GM12878 (cell line): ENCODE results near the gene SLC6A9. TPM values are rescaled to one million over a fixed set of nuclear protein-coding genes. Genes with fewer than 3 reads are reported as not detected.

ENCODE experiments used
- BHLHE40 ChIP-seq, 2 experiments: fragments of 450-650 bp in 1 of 2; IDR thresholded peaks; 2 replicates each; pipeline ENCODE4 v1.6.1; 2011 to 2017; ENCODE audit warnings: low read depth in 2 of 2, borderline replicate concordance in 1 of 2, improper control_type of control experiment in 1 of 2, low read length in 1 of 2, mild to moderate bottlenecking in 1 of 2
- CBFB ChIP-seq: IDR thresholded peaks from 2 replicates; pipeline ENCODE4 v1.6.1; 2016; ENCODE audit warnings: antibody characterized with exemption, low read depth
- CTCF ChIP-seq, 3 experiments: IDR thresholded peaks in 2 of 3; conservative IDR thresholded peaks in 1 of 3; 2 replicates each; pipeline ENCODE4 v1.5.1; 2011; ENCODE audit warnings: low read depth in 3 of 3, low read length in 3 of 3, mild to moderate bottlenecking in 3 of 3, control low read depth in 2 of 3, moderate library complexity in 2 of 3, inconsistent platforms in 1 of 3, mixed read lengths in 1 of 3; ENCODE audit not compliant: control insufficient read depth in 2 of 3, insufficient read depth in 1 of 3; ENCODE audit errors: extremely low read depth in 1 of 3
- E2F4 ChIP-seq: IDR thresholded peaks from 2 replicates; pipeline ENCODE4 v1.6.1; 2012; ENCODE audit warnings: low read depth, low read length, improper control_type of control experiment
- GABPA ChIP-seq: IDR thresholded peaks from 2 replicates; pipeline ENCODE4 v1.6.1; 2014; ENCODE audit warnings: antibody characterized with exemption, low read depth, mild to moderate bottlenecking, inconsistent platforms
- IRF3 ChIP-seq: fragments of 450-650 bp; IDR thresholded peaks from 2 replicates; pipeline ENCODE4 v1.6.1; 2014; ENCODE audit warnings: mild to moderate bottlenecking
- NKRF ChIP-seq: fragments of 450-650 bp; conservative IDR thresholded peaks from 2 replicates; pipeline ENCODE4 v1.6.1; 2017; ENCODE audit warnings: mild to moderate bottlenecking, moderate library complexity
- NR2F1 ChIP-seq: fragments of 450-650 bp; conservative IDR thresholded peaks from 2 replicates; pipeline ENCODE4 v1.6.1; 2017; ENCODE audit warnings: mild to moderate bottlenecking
- POLR2A ChIP-seq: IDR thresholded peaks from 2 replicates; pipeline ENCODE4 v1.6.1; 2011; ENCODE audit warnings: low read depth, mild to moderate bottlenecking, low read length
- RFX5 ChIP-seq: IDR thresholded peaks from 2 replicates; pipeline ENCODE4 v1.6.1; 2011; ENCODE audit warnings: low read depth, low read length, improper control_type of control experiment
- SIX5 ChIP-seq: IDR thresholded peaks from 2 replicates; pipeline ENCODE4 v1.6.1; 2011; ENCODE audit warnings: mild to moderate bottlenecking, low read depth, low read length, moderate library complexity; ENCODE audit not compliant: severe bottlenecking
- SP1 ChIP-seq: IDR thresholded peaks from one replicate; pipeline ENCODE4 v1.6.1; 2011; ENCODE audit warnings: low read depth, low read length
- USF1 ChIP-seq: IDR thresholded peaks from 2 replicates; pipeline ENCODE4 v1.6.1; 2011; ENCODE audit warnings: borderline replicate concordance, low read depth, mild to moderate bottlenecking, moderate library complexity, mixed read lengths, low read length; ENCODE audit not compliant: insufficient read depth; ENCODE audit errors: extremely low read length
- USF2 ChIP-seq: IDR thresholded peaks from 2 replicates; pipeline ENCODE4 v1.6.1; 2011; ENCODE audit warnings: low read depth, low read length, improper control_type of control experiment, borderline replicate concordance
- YY1 ChIP-seq: IDR thresholded peaks from 2 replicates; pipeline ENCODE4 v1.6.1; 2011; ENCODE audit warnings: low read depth, mild to moderate bottlenecking, low read length
- ZNF592 ChIP-seq: fragments of 450-650 bp; IDR thresholded peaks from 2 replicates; pipeline ENCODE4 v1.6.1; 2017; ENCODE audit warnings: mild to moderate bottlenecking, moderate library complexity
- polyA plus RNA-seq, 11 experiments: library from polyadenylated mRNA; depleted of rRNA in 4 of 11; unstranded in 6 of 11; stranded (reverse) in 5 of 11; fragments of >200 nt; fragmentation: Nextera tagmentation in 4 of 11; fragmentation: Illumina TruSeq in 1 of 11; extraction: Ambion mirVana in 4 of 11; extraction: Trizol in 1 of 11; gene quantifications; 1 replicate in 1 of 11; 2 replicates in 10 of 11; pipeline versions ENCODE4 v1.2.1 to v1.2.3, GENCODE V29; 2011 to 2016; ENCODE audit warnings: inconsistent platforms in 2 of 11, missing spikeins in 2 of 11, low read depth in 1 of 11
- total RNA-seq, 4 experiments: library from RNA; depleted of rRNA in 3 of 4; stranded (reverse); fragments of >200 nt in 3 of 4; fragmentation: Illumina TruSeq in 1 of 4; extraction: Trizol in 1 of 4; gene quantifications; 2 replicates each; pipeline versions ENCODE4 v1.2.1 to v1.2.3, GENCODE V29; 2013 to 2021

The SLC6A9 gene
- total and polyA plus RNA-seq, 10 of the 15 experiments (the other 5 are each of a cell fraction or from before 2014, with no cell fraction given), result 0.02 to 2.0 (median 0.63) TPM

GRCh38 chr1:43974443-43975248 lies 56.6 kb downstream of the SLC6A9 start, which contains the start of gene ATP6V0B (continued):
- TF ChIP-seq E2F4 (no peak; the same call in 1 of the 2 replicates), CTCF (IDR thresholded peaks at IDR 0.05 in 2 of 3, conservative IDR thresholded peaks at IDR 0.05 in 1 of 3; ENCODE audit: control insufficient read depth in 2 of 3, extremely low read depth in 1 of 3, insufficient read depth in 1 of 3, low read depth in 3 of 3, low read length in 3 of 3) (peak in 2 of 3 experiments; percentile 1 to 6; a peak in 1 of 6 replicates), YY1 (peak; percentile 83), GABPA (no peak), SP1 (peak; percentile 47), IRF3 (peak; percentile 54), RFX5 (no peak; the same call in 1 of the 2 replicates), USF1 (peak; percentile 100), BHLHE40 (IDR thresholded peaks at IDR 0.05; ENCODE audit: borderline replicate concordance in 1 of 2, low read depth in 2 of 2, low read length in 1 of 2) (peak; percentile 57 to 93; a peak in 3 of 4 replicates), NR2F1 (peak; percentile 74), NKRF (peak; percentile 62), SIX5 (peak; percentile 86), POLR2A (peak; percentile 92), ZNF592 (no peak), CBFB (peak; percentile 87), USF2 (peak; percentile 98)
